ENCODE measurements around the gene TFCP2L1. TPM values are rescaled to one million over a fixed set of nuclear protein-coding genes. Genes with fewer than 3 reads are reported as not detected.

TFCP2L1 gene
- total RNA-seq, 4 donors from 2014 or later: 0.20 to 0.63 (median 0.41) TPM

GRCh38 chr2:121187351-121187981, 97.5 kb downstream of the TFCP2L1 start:
- no peaks in the 10 kb centered on the region for H3K9me3 ChIP-seq
- no peak overlapping the region for H3K27ac ChIP-seq
- no peaks in the 10 kb centered on the region for H3K27me3 ChIP-seq
- WGBS, 2 donors: 89 to 91% methylated on average over 18 to 19 of the region's 19 CpGs
- DNase-seq (ENCODE audit: low spot score in 2 of 2): no peak
- H3K4me3 ChIP-seq: no peak overlapping the region
- no peaks in the 10 kb centered on the region for H3K4me1 ChIP-seq
- TF ChIP-seq, protein P1, sequence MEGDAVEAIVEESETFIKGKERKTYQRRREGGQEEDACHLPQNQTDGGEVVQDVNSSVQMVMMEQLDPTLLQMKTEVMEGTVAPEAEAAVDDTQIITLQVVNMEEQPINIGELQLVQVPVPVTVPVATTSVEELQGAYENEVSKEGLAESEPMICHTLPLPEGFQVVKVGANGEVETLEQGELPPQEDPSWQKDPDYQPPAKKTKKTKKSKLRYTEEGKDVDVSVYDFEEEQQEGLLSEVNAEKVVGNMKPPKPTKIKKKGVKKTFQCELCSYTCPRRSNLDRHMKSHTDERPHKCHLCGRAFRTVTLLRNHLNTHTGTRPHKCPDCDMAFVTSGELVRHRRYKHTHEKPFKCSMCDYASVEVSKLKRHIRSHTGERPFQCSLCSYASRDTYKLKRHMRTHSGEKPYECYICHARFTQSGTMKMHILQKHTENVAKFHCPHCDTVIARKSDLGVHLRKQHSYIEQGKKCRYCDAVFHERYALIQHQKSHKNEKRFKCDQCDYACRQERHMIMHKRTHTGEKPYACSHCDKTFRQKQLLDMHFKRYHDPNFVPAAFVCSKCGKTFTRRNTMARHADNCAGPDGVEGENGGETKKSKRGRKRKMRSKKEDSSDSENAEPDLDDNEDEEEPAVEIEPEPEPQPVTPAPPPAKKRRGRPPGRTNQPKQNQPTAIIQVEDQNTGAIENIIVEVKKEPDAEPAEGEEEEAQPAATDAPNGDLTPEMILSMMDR (IDR thresholded peaks at IDR 0.05): no peak
- TF ChIP-seq POLR2A (IDR thresholded peaks at IDR 0.05) (no peak), EP300 (IDR thresholded peaks at IDR 0.05) (no peak)
- H3K36me3 ChIP-seq: no peaks in the 10 kb centered on the region

- Histone ChIP-seq H3K9me3 (no peaks in the 10 kb centered on the region), H3K4me1 (no peaks in the 10 kb centered on the region), H3K36me3 (no peaks in the 10 kb centered on the region), H3K27ac (no peak overlapping the region), H3K4me3 (no peak overlapping the region), H3K27me3 (no peaks in the 10 kb centered on the region)
- 84 to 86% methylated on average over 9 of the region's 9 CpGs for WGBS, 2 donors
- DNase-seq (ENCODE audit: low spot score in 2 of 2): no peak
- TF ChIP-seq EP300 (IDR thresholded peaks at IDR 0.05) (no peak), POLR2A (IDR thresholded peaks at IDR 0.05) (no peak)
- TF ChIP-seq, protein P1 (IDR thresholded peaks at IDR 0.05): no peak
These were observed 98.7 kb downstream of the TFCP2L1 start for GRCh38 chr2:121186261-121186660.

DNA sequence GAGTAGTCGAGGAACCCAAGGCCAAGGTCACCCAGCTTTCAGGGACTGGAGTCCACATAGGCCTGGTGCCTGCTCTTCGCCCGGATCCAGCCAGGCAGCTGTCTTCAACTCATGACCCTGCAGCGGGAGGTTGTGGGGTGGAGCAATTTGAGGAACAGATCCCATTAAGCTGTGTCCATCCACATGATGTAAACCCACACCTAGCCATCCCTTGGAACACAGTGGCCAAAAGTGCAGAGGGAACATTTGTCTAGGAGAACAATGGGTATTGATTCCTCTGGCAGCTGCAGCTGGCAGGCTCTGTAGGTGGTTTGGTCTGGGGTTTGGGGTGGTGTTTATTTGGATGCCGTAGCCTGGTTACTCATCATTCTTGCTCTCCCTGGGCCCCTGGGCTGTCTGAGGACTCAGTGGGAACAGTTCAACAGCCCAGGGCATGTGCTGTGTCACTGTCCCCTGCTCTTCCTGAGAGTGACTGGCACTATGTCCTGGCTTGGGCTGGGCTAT, 99.4 kb downstream of the TFCP2L1 start:
- DNase-seq (ENCODE audit: low spot score in 2 of 2): no peak
- H3K4me3 ChIP-seq: no peak overlapping the region
- H3K36me3 ChIP-seq: no peaks in the 10 kb centered on the region
- no peaks in the 10 kb centered on the region for H3K9me3 ChIP-seq
- no peaks in the 10 kb centered on the region for H3K27me3 ChIP-seq
- no peaks in the 10 kb centered on the region for H3K4me1 ChIP-seq
- H3K27ac ChIP-seq: no peak overlapping the region
- WGBS, 2 donors: 54 to 72% methylated on average over 4 of the region's 5 CpGs
- TF ChIP-seq POLR2A (IDR thresholded peaks at IDR 0.05) (no peak), EP300 (IDR thresholded peaks at IDR 0.05) (no peak)
- TF ChIP-seq, protein P1 (IDR thresholded peaks at IDR 0.05): no peak

DNA sequence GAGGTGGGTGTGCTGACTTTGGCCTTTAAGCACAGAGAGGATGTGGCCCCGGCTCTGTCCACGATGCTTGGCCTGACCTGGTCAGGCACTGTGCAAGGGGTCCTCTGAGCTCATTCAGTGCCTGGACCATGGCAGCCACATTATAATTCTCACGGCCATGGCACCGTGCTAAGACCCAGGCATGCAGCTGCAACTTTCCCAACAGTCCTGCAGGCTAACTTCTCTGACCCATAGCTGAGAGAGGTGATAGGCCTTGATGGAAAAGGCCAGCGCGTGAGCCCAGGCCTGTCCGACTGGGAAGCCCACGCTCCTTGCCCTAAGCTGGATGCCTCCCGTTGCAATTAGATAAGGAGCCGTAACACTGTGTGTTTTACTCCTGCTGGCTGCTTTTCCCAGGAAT, 99.9 kb downstream of the TFCP2L1 start:
- Histone ChIP-seq H3K4me1 (no peaks in the 10 kb centered on the region), H3K27ac (no peak overlapping the region), H3K4me3 (no peak overlapping the region), H3K9me3 (no peaks in the 10 kb centered on the region), H3K36me3 (no peaks in the 10 kb centered on the region), H3K27me3 (no peaks in the 10 kb centered on the region)
- DNase-seq (ENCODE audit: low spot score in 2 of 2): no peak
- 81 to 90% methylated on average over 10 of the region's 10 CpGs for WGBS, 2 donors
- TF ChIP-seq, protein P1 (IDR thresholded peaks at IDR 0.05): no peak
- TF ChIP-seq POLR2A (IDR thresholded peaks at IDR 0.05): no peak
- TF ChIP-seq EP300 (IDR thresholded peaks at IDR 0.05): no peak

DNA sequence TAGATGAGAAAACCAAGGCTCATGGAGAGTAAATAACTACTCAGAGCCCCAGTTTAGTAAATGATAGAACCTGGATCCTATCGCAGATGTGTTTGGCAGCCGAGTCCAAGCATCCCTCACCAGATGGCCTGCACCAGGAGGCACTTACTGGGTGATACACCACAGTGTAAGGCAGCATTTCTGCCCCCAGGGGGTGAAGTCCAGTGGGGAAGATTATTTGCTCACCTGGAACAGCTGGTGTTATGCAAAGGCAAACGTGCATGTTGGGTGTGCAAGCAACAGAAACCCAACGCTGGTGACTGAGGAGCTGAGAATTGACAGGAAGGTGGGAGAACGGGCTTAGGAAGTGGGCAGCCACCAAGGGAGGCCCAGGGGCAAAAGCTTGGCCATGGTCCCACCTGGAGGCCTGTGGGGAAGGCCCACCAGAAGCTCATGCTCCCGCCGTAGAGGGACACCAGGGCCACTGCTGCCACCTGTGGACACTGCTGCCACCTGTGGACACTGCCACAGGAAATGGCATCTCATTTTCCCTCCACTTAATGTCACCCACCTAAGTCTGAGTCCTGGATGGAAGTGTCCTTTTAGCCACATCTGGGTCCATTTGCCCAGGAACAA, 100.6 kb downstream of the TFCP2L1 start:
- DNase-seq (ENCODE audit: low spot score in 2 of 2): no peak
- no peak for TF ChIP-seq POLR2A (IDR thresholded peaks at IDR 0.05)
- no peak for TF ChIP-seq EP300 (IDR thresholded peaks at IDR 0.05)
- TF ChIP-seq, protein P1 (IDR thresholded peaks at IDR 0.05): no peak
- WGBS, 2 donors: 87 to 89% methylated on average over 7 of the region's 7 CpGs

More for the DNA sequence above, 100.6 kb downstream of the TFCP2L1 start:
- no peaks in the 10 kb centered on the region for H3K4me1 ChIP-seq
- no peaks in the 10 kb centered on the region for H3K27me3 ChIP-seq
- no peak overlapping the region for H3K27ac ChIP-seq
- H3K4me3 ChIP-seq: no peak overlapping the region
- no peaks in the 10 kb centered on the region for H3K36me3 ChIP-seq
- H3K9me3 ChIP-seq: no peaks in the 10 kb centered on the region
